Measurements from ENCODE around the gene BCAS3. TPM values are rescaled to one million over a fixed set of nuclear protein-coding genes. Genes with fewer than 3 reads are reported as not detected.

The BCAS3 gene
- total RNA-seq, 2 experiments from 2014 or later, result 20.1 to 31.8 TPM

DNA sequence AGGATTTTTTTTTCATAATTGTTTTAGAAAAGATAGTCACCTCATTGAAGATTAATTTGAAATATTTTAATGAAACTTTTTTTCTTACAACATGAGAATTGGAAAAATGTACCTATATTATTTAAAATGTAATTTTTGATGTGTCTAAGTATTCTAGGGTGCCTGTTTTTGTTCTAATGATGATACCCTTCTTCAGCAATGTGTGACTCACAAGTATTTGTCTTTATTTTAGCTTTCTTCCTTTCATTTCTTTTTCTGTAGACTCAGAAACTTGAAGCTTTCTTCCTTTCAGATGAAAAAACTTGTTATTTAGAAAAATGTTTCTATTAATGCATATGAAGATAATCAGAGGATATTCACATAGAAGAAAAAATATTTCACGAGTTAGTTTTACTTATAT, 231.8 kb downstream of the BCAS3 start:
- H3K4me1 ChIP-seq (ENCODE audit: insufficient read depth, low read length), result no peaks in the 10 kb centered on the region
- no peaks in the 10 kb centered on the region for H3K9me3 Mint-ChIP-seq
- no peaks in the 10 kb centered on the region for H3K36me3 ChIP-seq (ENCODE audit: insufficient read depth, low read length)
- no peaks in the 10 kb centered on the region for H3K27me3 ChIP-seq (ENCODE audit: control insufficient read depth in 1 of 2, insufficient read depth in 2 of 2, low read length in 2 of 2)
- POLR2A ChIA-PET, result no interaction called here
- H3K4me3 Mint-ChIP-seq, result no peak overlapping the region
- H3K27ac Mint-ChIP-seq, result no peak overlapping the region
- TF ChIP-seq, protein P1, sequence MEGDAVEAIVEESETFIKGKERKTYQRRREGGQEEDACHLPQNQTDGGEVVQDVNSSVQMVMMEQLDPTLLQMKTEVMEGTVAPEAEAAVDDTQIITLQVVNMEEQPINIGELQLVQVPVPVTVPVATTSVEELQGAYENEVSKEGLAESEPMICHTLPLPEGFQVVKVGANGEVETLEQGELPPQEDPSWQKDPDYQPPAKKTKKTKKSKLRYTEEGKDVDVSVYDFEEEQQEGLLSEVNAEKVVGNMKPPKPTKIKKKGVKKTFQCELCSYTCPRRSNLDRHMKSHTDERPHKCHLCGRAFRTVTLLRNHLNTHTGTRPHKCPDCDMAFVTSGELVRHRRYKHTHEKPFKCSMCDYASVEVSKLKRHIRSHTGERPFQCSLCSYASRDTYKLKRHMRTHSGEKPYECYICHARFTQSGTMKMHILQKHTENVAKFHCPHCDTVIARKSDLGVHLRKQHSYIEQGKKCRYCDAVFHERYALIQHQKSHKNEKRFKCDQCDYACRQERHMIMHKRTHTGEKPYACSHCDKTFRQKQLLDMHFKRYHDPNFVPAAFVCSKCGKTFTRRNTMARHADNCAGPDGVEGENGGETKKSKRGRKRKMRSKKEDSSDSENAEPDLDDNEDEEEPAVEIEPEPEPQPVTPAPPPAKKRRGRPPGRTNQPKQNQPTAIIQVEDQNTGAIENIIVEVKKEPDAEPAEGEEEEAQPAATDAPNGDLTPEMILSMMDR (IDR thresholded peaks at IDR 0.05), result no peak
- intact Hi-C loops (cut with DNase I, micrococcal nuclease), result no loop called here
- H3K36me3 Mint-ChIP-seq (ENCODE audit: low read depth), result peaks cover 20% of the 10 kb centered on the region
- H3K9me3 ChIP-seq (ENCODE audit: control insufficient read depth in 1 of 2, insufficient read depth in 1 of 2, low read length in 2 of 2), result no peaks in the 10 kb centered on the region
- H3K4me1 Mint-ChIP-seq (ENCODE audit: low read depth), result no peaks in the 10 kb centered on the region
- no peak overlapping the region for H3K27ac ChIP-seq (ENCODE audit: low read depth in 1 of 2, low read length in 2 of 2)
- DNase-seq (no peak), ATAC-seq (ENCODE audit: poor library complexity) (no peak)
- H3K27me3 Mint-ChIP-seq, result no peaks in the 10 kb centered on the region
- no peak overlapping the region for H3K4me3 ChIP-seq (ENCODE audit: low read length)
- CTCF ChIA-PET, result interaction anchor here (0.6 kb wide), 1 partner anchor 42 kb away, joined by 8 read pairs; no protein-coding TSS in a partner anchor

GRCh38 chr17:60910415-60910814, 232.8 kb downstream of the BCAS3 start:
- Histone ChIP-seq H3K4me3 (ENCODE audit: low read length) (no peak overlapping the region), H3K27ac (ENCODE audit: low read depth in 1 of 2, low read length in 2 of 2) (no peak overlapping the region), H3K9me3 (ENCODE audit: control insufficient read depth in 1 of 2, insufficient read depth in 1 of 2, low read length in 2 of 2) (peaks cover 0 to under 1% of the 10 kb centered on the region in 2 experiments), H3K36me3 (ENCODE audit: insufficient read depth, low read length) (no peaks in the 10 kb centered on the region), H3K4me1 (ENCODE audit: insufficient read depth, low read length) (no peaks in the 10 kb centered on the region), H3K27me3 (ENCODE audit: control insufficient read depth in 1 of 2, insufficient read depth in 2 of 2, low read length in 2 of 2) (no peaks in the 10 kb centered on the region)
- DNase-seq (no peak), ATAC-seq (ENCODE audit: poor library complexity) (no peak)
- no peaks in the 10 kb centered on the region for H3K4me1 Mint-ChIP-seq (ENCODE audit: low read depth)
- H3K36me3 Mint-ChIP-seq (ENCODE audit: low read depth), result peaks cover 23% of the 10 kb centered on the region
- H3K27ac Mint-ChIP-seq, result no peak overlapping the region
- intact Hi-C loops (cut with DNase I, micrococcal nuclease), result no loop called here
- ChIA-PET POLR2A (no interaction called here), CTCF (no interaction called here)
- H3K9me3 Mint-ChIP-seq, result no peaks in the 10 kb centered on the region
- TF ChIP-seq, protein P1 (IDR thresholded peaks at IDR 0.05), result no peak
- H3K4me3 Mint-ChIP-seq, result no peak overlapping the region
- no peaks in the 10 kb centered on the region for H3K27me3 Mint-ChIP-seq

DNA sequence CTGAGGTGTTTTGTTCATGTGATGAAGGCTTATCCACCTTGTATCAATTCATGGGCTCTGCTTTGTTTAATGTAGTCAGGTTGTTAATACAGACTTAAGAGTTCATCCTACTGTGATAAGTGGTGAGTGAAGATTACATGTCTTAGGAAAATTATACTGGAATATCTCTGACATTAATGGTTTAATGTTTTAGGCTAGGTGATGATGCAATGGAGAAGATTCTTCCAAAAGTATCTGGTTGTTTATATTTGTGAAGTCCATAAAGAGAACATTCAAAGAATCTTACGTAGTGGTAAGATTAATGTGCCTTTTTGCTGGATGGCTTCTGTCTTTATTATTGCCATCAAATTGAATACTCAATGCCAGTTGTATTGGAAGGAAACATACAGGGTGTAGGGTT, 236.4 kb downstream of the BCAS3 start:
- H3K4me3 ChIP-seq (ENCODE audit: low read length), result no peak overlapping the region
- no peaks in the 10 kb centered on the region for H3K27me3 Mint-ChIP-seq
- ChIA-PET POLR2A (no interaction called here), CTCF (no interaction called here)
- H3K4me1 Mint-ChIP-seq (ENCODE audit: low read depth), result no peaks in the 10 kb centered on the region
- H3K4me1 ChIP-seq (ENCODE audit: insufficient read depth, low read length), result no peaks in the 10 kb centered on the region
- TF ChIP-seq, protein P1 (IDR thresholded peaks at IDR 0.05), result no peak
- no peak for DNase-seq
- no peaks in the 10 kb centered on the region for H3K36me3 ChIP-seq (ENCODE audit: insufficient read depth, low read length)
- no peaks in the 10 kb centered on the region for H3K27me3 ChIP-seq (ENCODE audit: control insufficient read depth in 1 of 2, insufficient read depth in 2 of 2, low read length in 2 of 2)
- peaks cover 7% of the 10 kb centered on the region for H3K9me3 Mint-ChIP-seq
- intact Hi-C loops (cut with DNase I, micrococcal nuclease), result no loop called here
- no peak overlapping the region for H3K4me3 Mint-ChIP-seq
- H3K27ac ChIP-seq (ENCODE audit: low read depth in 1 of 2, low read length in 2 of 2), result no peak overlapping the region
- H3K27ac Mint-ChIP-seq, result no peak overlapping the region
- H3K36me3 Mint-ChIP-seq (ENCODE audit: low read depth), result peaks cover 34% of the 10 kb centered on the region
- no peak for ATAC-seq (ENCODE audit: poor library complexity)
- peaks cover 6 to 7% of the 10 kb centered on the region in 2 experiments for H3K9me3 ChIP-seq (ENCODE audit: control insufficient read depth in 1 of 2, insufficient read depth in 1 of 2, low read length in 2 of 2)
